ENCODE results near the gene SETX.

- peak; percentile 90 for TF ChIP-seq CTCF (IDR thresholded peaks at IDR 0.05; ENCODE audit: low read length)
- TF ChIP-seq EZH2 (IDR thresholded peaks at IDR 0.05; ENCODE audit: borderline replicate concordance, low read length), result no peak
Measured at GRCh38 chr9:132268725-132269352, 85.9 kb downstream of the SETX start.
